Spleen (tissue), 11 donors: ENCODE results near the gene ADGRV1. TPM values are rescaled to one million over a fixed set of nuclear protein-coding genes. Genes with fewer than 3 reads are reported as not detected.

Source experiments
- DNase-seq: peaks from one replicate; pipeline ENCODE4 v3.0.0-alpha.2; 2020
- H3K27ac ChIP-seq, 8 donors: fragments of 200-600 bp; sonication (generic) in 7 of 8; 1 replicate in 4 of 8; 2 replicates in 4 of 8; pipeline versions ENCODE4 v1.5.0 to v1.8.0; 2016 to 2021; ENCODE audit warnings: inconsistent platforms in 4 of 8, mild to moderate bottlenecking in 4 of 8, moderate library complexity in 1 of 8
- H3K27me3 ChIP-seq, 7 donors: fragments of 200-600 bp; sonication (generic) in 6 of 7; replicated peaks in 1 of 7; 1 replicate in 4 of 7; 2 replicates in 3 of 7; pipeline versions ENCODE4 v1.5.0 to v1.8.0; 2016 to 2021; ENCODE audit warnings: inconsistent platforms in 3 of 7, mild to moderate bottlenecking in 1 of 7
- H3K36me3 ChIP-seq, 6 donors: fragments of 200-600 bp; sonication (generic) in 5 of 6; 1 replicate in 4 of 6; 2 replicates in 2 of 6; pipeline versions ENCODE4 v1.5.0 to v1.8.0; 2016 to 2021; ENCODE audit warnings: inconsistent platforms in 2 of 6
- H3K4me1 ChIP-seq, 6 donors: fragments of 200-600 bp; sonication (generic) in 5 of 6; 1 replicate in 3 of 6; 2 replicates in 3 of 6; pipeline versions ENCODE4 v1.5.0 to v1.8.0; 2016 to 2021; ENCODE audit warnings: inconsistent platforms in 3 of 6
- H3K4me3 ChIP-seq, 8 donors: fragments of 200-600 bp; sonication (generic) in 7 of 8; 1 replicate in 4 of 8; 2 replicates in 4 of 8; pipeline versions ENCODE4 v1.5.0 to v1.8.0; 2016 to 2021; ENCODE audit warnings: inconsistent platforms in 4 of 8, mild to moderate bottlenecking in 4 of 8, moderate library complexity in 2 of 8
- H3K9me3 ChIP-seq, 8 donors: fragments of 200-600 bp; sonication (generic) in 7 of 8; 1 replicate in 4 of 8; 2 replicates in 4 of 8; pipeline versions ENCODE4 v1.5.0 to v1.8.0; 2016 to 2021; ENCODE audit warnings: inconsistent platforms in 4 of 8
- CTCF ChIP-seq, 11 experiments: fragments of 200-600 bp in 7 of 11; fragments of 450-650 bp in 4 of 11; sonication (generic) in 4 of 11; IDR thresholded peaks in 8 of 11; conservative IDR thresholded peaks in 3 of 11; 1 replicate in 7 of 11; 2 replicates in 4 of 11; pipeline versions ENCODE4 v1.4.0 to v1.8.0; 2016 to 2021; ENCODE audit warnings: antibody characterized with exemption in 11 of 11, inconsistent platforms in 4 of 11, mild to moderate bottlenecking in 1 of 11
- POLR2A ChIP-seq, 3 donors: fragments of 450-650 bp; IDR thresholded peaks; one replicate each; pipeline ENCODE4 v1.5.1; 2017; ENCODE audit warnings: antibody characterized with exemption in 3 of 3, mild to moderate bottlenecking in 1 of 3
- POLR2AphosphoS5 ChIP-seq, 3 donors: sonication (generic); formaldehyde crosslinking; IDR thresholded peaks; one replicate each; pipeline ENCODE4 v1.5.1; 2017; ENCODE audit warnings: antibody characterized with exemption in 3 of 3
- WGBS, 5 donors: extraction: QIAGEN DNeasy Blood & Tissue Kit in 3 of 5; methylation state at CpG; one replicate each; pipeline versions ENCODE4 v1.1.5 to v1.1.7; 2013 to 2018; 5-methylcytosine and 5-hydroxymethylcytosine counted together
- intact Hi-C: fragments of 100-400 bp; cut with DNase I; formaldehyde crosslinking; loops from one replicate; pipeline ENCODE4 v1.15.0; 2023; ENCODE audit warnings: low total_unique reads
- polyA plus RNA-seq, 3 donors: library from polyadenylated mRNA; stranded (reverse); fragments of 200-250 nt; gene quantifications; one replicate each; pipeline ENCODE4 v1.2.1, GENCODE V29; 2013
- total RNA-seq, 7 donors: library from RNA; depleted of rRNA in 3 of 7; stranded (reverse); fragments of >200 nt in 3 of 7; fragmentation: NEBNext Ultra II Directional in 4 of 7; extraction: Animal tissue kit (Norgen Biotek cat#: 25700) in 4 of 7; gene quantifications; one replicate each; pipeline versions ENCODE4 v1.1.0 to v1.2.1, GENCODE V29; 2016 to 2021
- donor health status: healthy with polysubstance abuse.
- donor health status: DM: no; HTN: no; CAD: no; lungs with moderate emphysema.
- donor health status: DM: no; HTN: no; CAD: no.
- donor health status: Bipolar disorder and iron deficiency.
- donor health status: healthy.
- donor health status: DM: no; HTN: no; CAD: no.
- donor health status: DM: yes; HTN: yes; CAD: no.

ADGRV1 gene
- total and polyA plus RNA-seq, 10 donors, result 0.08 to 0.69 (median 0.28) TPM; not detected in 3

- DNase-seq, result no peak
Observed at GRCh38 chr5:90645024-90645610, 86.5 kb downstream of the ADGRV1 start.

GRCh38 chr5:90650767-90651166 lies 92.2 kb downstream of the ADGRV1 start:
- no peak for DNase-seq
- no peak for TF ChIP-seq POLR2AphosphoS5 (IDR thresholded peaks at IDR 0.05)
- H3K4me1 ChIP-seq, result no peaks in the 10 kb centered on the region
- no peaks in the 10 kb centered on the region for H3K36me3 ChIP-seq
- 74 to 90% (median 86%) methylated on average over 1 of the region's 1 CpG for WGBS, 5 donors
- H3K9me3 ChIP-seq, result no peaks in the 10 kb centered on the region
- H3K27ac ChIP-seq, result no peak overlapping the region
- intact Hi-C loops, result no loop called here
- H3K4me3 ChIP-seq, result no peak overlapping the region
- H3K27me3 ChIP-seq, result no peaks in the 10 kb centered on the region

More at GRCh38 chr5:90645024-90645610, 86.5 kb downstream of the ADGRV1 start:
- Histone ChIP-seq H3K36me3 (no peaks in the 10 kb centered on the region), H3K27me3 (no peaks in the 10 kb centered on the region), H3K4me1 (peaks cover 0 to 3% (median 0%) of the 10 kb centered on the region in 6 donors), H3K4me3 (no peak overlapping the region), H3K9me3 (no peaks in the 10 kb centered on the region), H3K27ac (no peak overlapping the region)
- no peak for TF ChIP-seq CTCF (IDR thresholded peaks at IDR 0.05 in 8 of 11, conservative IDR thresholded peaks at IDR 0.05 in 3 of 11)
- no peak for TF ChIP-seq POLR2AphosphoS5 (IDR thresholded peaks at IDR 0.05)
- TF ChIP-seq POLR2A (IDR thresholded peaks at IDR 0.05), result no peak
- WGBS, 5 donors, result 40 to 72% (median 56%) methylated on average over 8 of the region's 8 CpGs
- intact Hi-C loops, result no loop called here

GRCh38 chr5:90654215-90654614 lies 95.6 kb downstream of the ADGRV1 start:
- no peak overlapping the region for H3K27ac ChIP-seq
- H3K4me3 ChIP-seq, result no peak overlapping the region
- H3K27me3 ChIP-seq, result no peaks in the 10 kb centered on the region
- TF ChIP-seq POLR2A (IDR thresholded peaks at IDR 0.05), result no peak
- no peak for TF ChIP-seq POLR2AphosphoS5 (IDR thresholded peaks at IDR 0.05)
- no peak for TF ChIP-seq CTCF (IDR thresholded peaks at IDR 0.05 in 8 of 11, conservative IDR thresholded peaks at IDR 0.05 in 3 of 11)
- DNase-seq, result no peak
- 82 to 96% (median 93%) methylated on average over 2 of the region's 2 CpGs for WGBS, 5 donors
- no peaks in the 10 kb centered on the region for H3K36me3 ChIP-seq
- no peaks in the 10 kb centered on the region for H3K4me1 ChIP-seq
- intact Hi-C loops, result no loop called here
- no peaks in the 10 kb centered on the region for H3K9me3 ChIP-seq

- no peak for TF ChIP-seq POLR2AphosphoS5 (IDR thresholded peaks at IDR 0.05)
- no peak for TF ChIP-seq POLR2A (IDR thresholded peaks at IDR 0.05)
- TF ChIP-seq CTCF (IDR thresholded peaks at IDR 0.05 in 8 of 11, conservative IDR thresholded peaks at IDR 0.05 in 3 of 11), result no peak
- DNase-seq, result no peak
- Histone ChIP-seq H3K36me3 (no peaks in the 10 kb centered on the region), H3K4me3 (no peak overlapping the region), H3K27me3 (no peaks in the 10 kb centered on the region), H3K9me3 (no peaks in the 10 kb centered on the region), H3K27ac (no peak overlapping the region), H3K4me1 (no peaks in the 10 kb centered on the region)
- intact Hi-C loops, result no loop called here
- WGBS, 5 donors, result 79 to 94% (median 83%) methylated on average over 1 of the region's 1 CpG
Observed at GRCh38 chr5:90655423-90655822, 96.8 kb downstream of the ADGRV1 start.
